T-helper 22 cell (primary cell): ENCODE measurements around the gene CDH3.

ENCODE experiments used
- DNase-seq: peaks from one replicate; pipeline ENCODE4 v3.0.0-alpha.2; 2020; ENCODE audit warnings: low read depth

The CDH3 gene

DNA sequence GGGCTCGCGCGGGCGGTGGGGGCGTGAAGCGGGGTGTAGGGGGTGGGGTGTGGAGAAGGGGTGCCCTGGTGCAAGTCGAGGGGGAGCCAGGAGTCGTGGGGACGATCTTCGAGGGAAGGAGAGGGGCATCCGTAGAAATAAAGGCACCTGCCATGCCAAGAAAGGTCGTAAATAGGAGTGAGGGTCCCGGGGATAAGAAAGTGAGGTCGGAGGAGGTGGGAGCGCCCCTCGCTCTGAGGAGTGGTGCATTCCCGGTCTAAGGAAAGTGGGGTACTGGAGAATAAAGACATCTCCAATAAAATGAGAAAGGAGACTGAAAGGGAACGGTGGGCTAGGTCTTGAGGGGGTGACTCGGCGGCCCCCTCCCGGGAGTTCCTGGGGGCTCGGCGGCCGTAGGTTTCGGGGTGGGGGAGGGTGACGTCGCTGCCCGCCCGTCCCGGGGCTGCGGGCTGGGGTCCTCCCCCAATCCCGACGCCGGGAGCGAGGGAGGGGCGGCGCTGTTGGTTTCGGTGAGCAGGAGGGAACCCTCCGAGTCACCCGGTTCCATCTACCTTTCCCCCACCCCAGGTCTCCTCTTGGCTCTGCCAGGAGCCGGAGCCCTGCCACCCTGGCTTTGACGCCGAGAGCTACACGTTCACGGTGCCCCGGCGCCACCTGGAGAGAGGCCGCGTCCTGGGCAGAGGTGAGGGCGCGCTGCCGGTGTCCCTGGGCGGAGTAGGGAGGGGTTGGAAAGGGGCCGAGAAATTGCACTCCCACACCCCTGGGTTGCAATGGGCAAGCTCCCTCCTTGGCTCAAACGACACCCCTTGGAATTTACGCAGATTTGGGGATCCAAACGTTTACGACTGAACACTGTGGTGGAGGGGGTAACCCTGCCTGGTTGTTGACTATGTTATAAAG is 92.9 kb downstream of the CDH3 start:
- no peak for DNase-seq

DNA sequence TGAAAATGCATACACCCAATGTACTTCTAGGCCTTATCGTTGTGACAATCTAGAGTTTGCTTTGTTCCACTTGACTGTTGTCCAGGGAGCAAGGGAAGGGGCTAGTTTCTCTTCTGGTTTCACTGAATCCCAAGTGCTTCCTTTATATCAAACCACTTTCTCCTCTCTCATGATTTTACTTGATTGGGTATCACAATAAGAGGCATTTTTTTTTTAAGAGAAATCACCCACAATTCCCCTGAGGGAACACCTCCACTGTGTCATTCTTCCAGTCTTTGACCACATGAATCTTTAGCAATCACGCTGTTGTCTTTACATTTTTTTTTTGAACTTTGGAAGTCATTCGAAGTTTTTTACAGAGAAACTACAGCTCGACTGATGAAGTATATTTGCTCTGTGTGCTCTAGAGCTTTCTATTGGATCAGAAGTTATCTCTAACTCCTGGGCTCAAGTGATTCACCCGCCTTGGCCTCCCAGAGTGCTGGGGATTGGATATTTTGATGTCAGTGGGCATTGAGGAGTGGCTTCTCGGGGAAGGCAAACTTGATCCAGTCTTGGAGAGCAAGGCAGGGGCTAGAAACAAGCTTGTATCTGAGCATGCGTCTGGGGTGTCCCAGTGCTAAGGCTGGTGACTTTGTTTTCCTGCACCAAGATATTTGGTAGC is 95.0 kb downstream of the CDH3 start:
- DNase-seq = no peak

DNA sequence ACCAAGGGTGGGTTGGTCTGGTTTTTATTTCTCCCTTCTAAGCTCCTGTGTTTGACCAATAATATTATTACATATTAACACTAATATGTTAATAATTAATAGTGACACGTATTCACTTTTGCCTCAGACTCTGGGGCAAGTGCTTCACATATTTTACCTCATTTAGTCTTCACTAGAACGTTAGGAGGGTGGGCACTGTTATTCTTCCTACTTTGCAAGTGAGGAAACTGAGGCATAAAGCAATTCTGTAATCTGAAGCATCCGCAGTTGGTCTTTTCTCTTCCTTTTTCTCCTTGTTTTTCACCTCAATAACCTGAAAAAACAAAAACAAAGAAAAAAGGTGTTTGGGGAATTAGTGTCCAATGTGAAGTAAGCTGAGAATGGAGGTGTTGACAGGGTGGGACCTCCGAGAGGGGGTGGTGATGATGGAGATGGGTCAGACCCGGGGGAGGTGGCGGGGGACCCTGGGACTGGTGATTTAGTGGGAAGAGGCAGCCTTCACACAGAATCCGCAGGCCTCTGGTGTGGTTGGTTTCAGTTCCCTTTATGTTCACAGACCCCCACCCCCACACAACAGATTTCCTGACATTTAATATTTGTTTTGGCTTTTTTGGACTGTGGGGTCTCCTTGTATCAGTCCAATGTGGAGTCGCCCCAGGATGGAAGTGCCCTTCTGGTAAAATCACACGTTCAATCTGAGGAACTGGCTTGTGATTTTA is 95.7 kb downstream of the CDH3 start:
- no peak for DNase-seq

DNA sequence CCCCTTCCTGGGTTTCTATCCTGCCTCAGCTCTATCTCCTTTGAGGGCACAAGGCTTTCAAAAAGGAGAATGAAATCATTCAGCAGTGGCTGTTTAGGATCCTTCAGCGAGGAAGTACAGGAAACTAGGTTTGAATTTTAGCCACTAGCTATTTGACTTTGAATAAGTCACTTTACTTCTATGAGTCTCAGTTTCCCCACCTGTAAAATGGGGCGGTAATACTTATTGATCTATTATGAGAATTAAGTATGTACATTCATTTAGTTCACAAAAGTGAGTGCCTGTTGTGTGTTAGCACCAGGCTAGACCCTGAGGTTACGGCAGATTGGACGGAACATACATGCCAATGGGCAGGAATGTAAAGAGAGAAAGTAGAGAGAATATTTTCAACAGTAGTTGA is 98.6 kb downstream of the CDH3 start:
- no peak for DNase-seq

DNA sequence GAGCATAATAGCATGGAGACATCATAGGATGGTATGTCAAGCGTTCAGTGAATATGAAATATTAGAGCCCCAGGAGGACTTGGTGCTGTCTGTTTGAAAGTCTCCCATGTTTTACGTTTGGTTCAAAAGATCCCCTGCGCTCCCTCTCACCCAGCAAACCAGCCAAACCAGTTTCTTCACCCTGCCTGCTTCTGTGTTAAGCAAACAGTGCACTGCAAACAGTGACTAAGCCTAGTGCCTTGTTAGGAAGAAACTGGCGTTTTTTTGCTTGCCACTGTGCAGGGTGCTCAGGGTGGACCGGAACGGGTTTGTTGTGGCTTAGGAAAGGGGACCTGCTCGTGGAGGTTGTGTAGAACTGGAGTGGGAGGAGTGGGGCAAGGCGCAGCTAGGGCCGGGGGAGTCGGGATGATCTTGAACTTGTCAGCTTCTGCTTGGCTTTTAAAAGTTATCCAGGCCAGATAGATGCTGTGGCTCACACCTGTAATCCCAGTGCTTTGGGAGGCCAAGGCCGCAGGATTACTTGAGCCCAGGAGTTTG is 99.7 kb downstream of the CDH3 start:
- DNase-seq = no peak

DNA sequence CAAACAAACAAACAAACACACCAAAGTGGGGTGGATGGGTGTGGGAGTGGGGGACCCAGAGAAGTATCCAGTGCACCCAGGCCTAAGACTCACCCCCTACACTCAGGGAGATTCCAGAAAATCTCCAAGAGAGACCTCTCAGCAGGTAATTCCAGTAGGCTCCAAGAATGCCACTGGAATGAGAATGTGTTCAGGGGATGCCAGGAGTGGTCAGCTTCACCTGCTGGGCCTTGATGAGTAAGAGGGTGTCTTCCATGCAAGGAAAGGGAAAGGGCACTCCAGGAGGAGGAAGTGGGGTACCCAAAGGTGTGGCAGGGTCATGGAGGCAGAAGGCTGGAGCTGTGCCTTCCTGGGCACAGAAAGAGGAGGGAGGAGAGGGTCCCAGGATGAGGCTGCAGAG is 101.8 kb downstream of the CDH3 start:
- no peak for DNase-seq

DNA sequence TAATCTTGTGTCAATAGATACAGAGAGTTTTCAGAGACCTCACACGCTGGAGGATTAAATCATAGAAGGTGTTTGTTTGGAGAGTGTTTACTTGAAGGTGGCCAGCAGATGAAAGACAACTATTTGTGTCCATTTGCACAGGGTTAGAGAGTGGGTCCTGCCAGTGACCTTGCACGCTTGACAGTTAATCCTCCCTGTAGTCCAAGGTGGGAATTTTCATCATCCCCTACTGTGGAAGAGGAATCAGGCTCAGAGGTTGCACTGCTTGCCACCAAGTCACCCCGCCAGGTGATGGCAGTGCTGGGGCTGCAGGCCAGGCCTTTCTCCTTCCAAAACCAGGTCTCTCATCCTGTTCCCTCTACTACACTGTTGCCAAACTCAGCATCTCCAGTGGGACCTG is 104.3 kb downstream of the CDH3 start:
- DNase-seq = no peak
